NCI-H82 treated with DMSO at 0.1 percent for 48 hours (cell line): Measurements from ENCODE around the gene JAG2.
"Not testable (repeated sequence)": the region's sequence is repeated elsewhere in the genome, so short reads cannot be mapped to it uniquely, and the experiment has no call there.

ENCODE experiments used
- DNase-seq: peaks from one replicate; lab custom pipeline; 2025; ENCODE audit not compliant: unreplicated experiment; lab: John Stamatoyannopoulos, UW

JAG2 gene

GRCh38 chr14:105123064-105123665 lies 45.4 kb downstream of the JAG2 start:
- DNase-seq: no peak

- no peak for DNase-seq
Measured at GRCh38 chr14:105120056-105120455, 48.5 kb downstream of the JAG2 start.

- no peak for DNase-seq
Measured at GRCh38 chr14:105119408-105120025, 49.1 kb downstream of the JAG2 start.

GRCh38 chr14:105118646-105119407 lies 49.7 kb downstream of the JAG2 start:
- no peak for DNase-seq

- DNase-seq: no peak
Measured at GRCh38 chr14:105117710-105118385, 50.7 kb downstream of the JAG2 start.

- DNase-seq: no peak
Measured at GRCh38 chr14:105117257-105117646, 51.3 kb downstream of the JAG2 start.

- DNase-seq: no peak
Measured at GRCh38 chr14:105116451-105117256, 51.9 kb downstream of the JAG2 start.

- not testable (repeated sequence) for DNase-seq
Measured at GRCh38 chr14:105109243-105109642, 59.3 kb downstream of the JAG2 start.

GRCh38 chr14:105108516-105108864 lies 60.1 kb downstream of the JAG2 start:
- DNase-seq: no peak

GRCh38 chr14:105107781-105108515 lies 60.6 kb downstream of the JAG2 start:
- no peak for DNase-seq

GRCh38 chr14:105107351-105107750 lies 61.2 kb downstream of the JAG2 start:
- no peak for DNase-seq

GRCh38 chr14:105105158-105105557 lies 63.4 kb downstream of the JAG2 start:
- no peak for DNase-seq

- DNase-seq: no peak
Measured at GRCh38 chr14:105102893-105103292, 65.7 kb downstream of the JAG2 start.

- DNase-seq: no peak
Measured at GRCh38 chr14:105102361-105102870, 66.2 kb downstream of the JAG2 start.

GRCh38 chr14:105100910-105101309 lies 67.7 kb downstream of the JAG2 start:
- no peak for DNase-seq

GRCh38 chr14:105099778-105100177 lies 68.8 kb downstream of the JAG2 start:
- no peak for DNase-seq

GRCh38 chr14:105098316-105098715 lies 70.3 kb downstream of the JAG2 start:
- no peak for DNase-seq

GRCh38 chr14:105097794-105098127 lies 70.8 kb downstream of the JAG2 start:
- no peak for DNase-seq

- DNase-seq: no peak
Measured at GRCh38 chr14:105096206-105096875, 72.2 kb downstream of the JAG2 start.
